ENCODE results near the gene UNG.

UNG gene

DNA sequence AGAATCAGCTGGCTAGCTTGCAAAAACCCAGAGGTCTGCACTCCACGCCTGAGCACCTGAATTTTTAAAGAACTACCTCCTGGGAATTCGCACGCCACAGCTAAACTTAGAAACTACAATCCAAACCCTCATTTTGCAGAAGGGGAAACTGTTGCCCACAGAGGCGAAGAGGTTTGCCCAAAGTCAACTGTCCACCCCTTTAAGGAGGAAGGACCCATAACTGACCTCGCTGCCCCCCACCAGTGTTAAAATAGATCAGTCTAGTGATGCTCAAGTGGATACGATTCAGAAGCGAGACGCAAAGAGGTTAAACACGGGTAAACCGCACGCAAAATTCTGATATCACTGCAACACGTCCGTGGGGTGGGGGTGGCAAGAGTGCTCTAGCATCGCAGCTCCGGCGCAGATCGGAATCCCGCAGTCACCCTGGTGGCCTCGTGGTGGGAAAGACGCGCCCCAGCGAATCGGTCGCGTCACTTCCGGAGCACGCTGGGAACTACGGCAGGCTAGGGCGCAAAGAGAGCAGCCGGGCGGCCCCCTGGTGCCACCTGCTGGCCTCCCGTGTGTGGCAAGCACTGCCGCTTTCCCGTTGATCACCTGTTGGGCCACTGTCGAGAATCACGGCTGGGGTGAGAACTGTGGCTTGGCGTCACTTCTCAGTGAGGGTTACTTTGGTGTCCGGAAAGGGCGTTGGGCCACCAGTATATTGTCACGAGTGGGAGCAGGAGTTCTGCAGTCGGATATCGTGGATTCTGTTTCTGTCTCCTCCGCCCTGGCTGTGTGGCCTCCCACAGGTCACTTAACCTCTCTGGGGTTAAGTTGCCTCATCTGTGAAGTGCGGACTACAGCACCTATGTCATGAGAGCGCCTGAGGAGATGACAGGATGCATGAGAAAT is 4.1 kb upstream of the UNG start, which contains the start of gene ALKBH2:
ALKBH2 (minus strand) TSS at position 451 of the 897 bp plus-strand sequence. CDS start 686 bp downstream, outside the sequence.
- peak; percentile 62 for ATAC-seq (ENCODE audit: low read depth)
- DNase-seq (ENCODE audit: low spot score) = peak; percentile 86
- H3K4me1 ChIP-seq (ENCODE audit: insufficient read depth, poor library complexity, severe bottlenecking) = peaks cover 9% of the 10 kb centered on the region
- H3K27me3 ChIP-seq (ENCODE audit: insufficient read depth, poor library complexity, severe bottlenecking) = no peaks in the 10 kb centered on the region
- peak within 1 kb of the TSS; percentile 32 for H3K4me3 ChIP-seq (ENCODE audit: severe bottlenecking)
- H3K27ac ChIP-seq (ENCODE audit: poor library complexity, severe bottlenecking) = peak within 1 kb of the TSS; percentile 5
- TF ChIP-seq CTCF (IDR thresholded peaks at IDR 0.05; ENCODE audit: poor library complexity, severe bottlenecking) = peak; percentile 97
- peaks cover 41% of the 10 kb centered on the region for H3K36me3 ChIP-seq (ENCODE audit: low read depth)
- no peaks in the 10 kb centered on the region for H3K9me3 ChIP-seq (ENCODE audit: severe bottlenecking)

DNA sequence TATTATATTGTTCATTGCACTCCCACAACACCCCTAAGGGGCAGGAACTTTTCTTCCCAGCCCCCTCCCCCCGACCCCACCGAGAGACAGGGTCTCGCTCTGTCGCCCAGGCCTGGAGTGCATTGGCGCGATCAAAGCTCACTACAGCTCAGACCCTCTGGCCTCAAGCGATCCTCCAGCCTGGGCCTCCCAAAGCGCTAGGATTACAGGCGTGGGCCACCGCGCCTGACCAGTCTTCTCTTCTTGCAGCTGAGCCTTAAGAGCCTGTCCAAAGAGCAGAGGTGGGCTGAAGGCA is 310 bp upstream of the UNG start:
- Histone ChIP-seq H3K4me3 (ENCODE audit: severe bottlenecking) (peak overlapping the region; percentile 62), H3K9me3 (ENCODE audit: severe bottlenecking) (no peaks in the 10 kb centered on the region), H3K27me3 (ENCODE audit: insufficient read depth, poor library complexity, severe bottlenecking) (no peaks in the 10 kb centered on the region), H3K36me3 (ENCODE audit: low read depth) (peaks cover 41% of the 10 kb centered on the region), H3K4me1 (ENCODE audit: insufficient read depth, poor library complexity, severe bottlenecking) (peaks cover 3% of the 10 kb centered on the region), H3K27ac (ENCODE audit: poor library complexity, severe bottlenecking) (peak overlapping the region; percentile 54)
- ATAC-seq (ENCODE audit: low read depth) (no peak), DNase-seq (ENCODE audit: low spot score) (no peak)
- no peak for TF ChIP-seq CTCF (IDR thresholded peaks at IDR 0.05; ENCODE audit: poor library complexity, severe bottlenecking)

GRCh38 chr12:109098183-109098604 is 797 bp downstream of the UNG start:
- Histone ChIP-seq H3K9me3 (ENCODE audit: severe bottlenecking) (no peaks in the 10 kb centered on the region), H3K4me3 (ENCODE audit: severe bottlenecking) (peak overlapping the region; percentile 62), H3K27me3 (ENCODE audit: insufficient read depth, poor library complexity, severe bottlenecking) (no peaks in the 10 kb centered on the region), H3K4me1 (ENCODE audit: insufficient read depth, poor library complexity, severe bottlenecking) (no peaks in the 10 kb centered on the region), H3K36me3 (ENCODE audit: low read depth) (peaks cover 48% of the 10 kb centered on the region), H3K27ac (ENCODE audit: poor library complexity, severe bottlenecking) (peak overlapping the region; percentile 54)
- no peak for DNase-seq (ENCODE audit: low spot score)
- ATAC-seq (ENCODE audit: low read depth) = peak; percentile 20; the same call in 2 of the 3 replicates
- no peak for TF ChIP-seq CTCF (IDR thresholded peaks at IDR 0.05; ENCODE audit: poor library complexity, severe bottlenecking)

DNA sequence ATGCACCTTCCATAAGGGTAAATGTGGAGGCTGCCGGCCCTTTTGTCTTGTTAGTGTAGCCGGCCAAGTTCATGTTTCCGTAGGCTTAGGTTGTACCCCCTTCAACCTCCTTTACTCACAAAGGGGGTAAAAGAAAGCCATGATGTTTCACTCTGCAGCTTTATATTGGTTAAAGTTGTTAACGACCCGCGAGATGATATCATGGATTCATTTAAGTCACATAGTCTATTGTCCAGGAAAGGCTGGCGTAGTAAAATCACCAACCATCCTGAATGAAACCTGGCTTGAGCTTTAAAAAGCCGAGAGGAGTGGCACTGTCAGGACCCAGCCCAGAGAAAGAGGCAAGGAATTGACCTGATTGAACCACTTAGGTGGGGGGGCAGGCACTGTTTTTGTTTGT is 1.3 kb downstream of the UNG start:
- Histone ChIP-seq H3K27ac (ENCODE audit: poor library complexity, severe bottlenecking) (peak overlapping the region; percentile 54), H3K4me3 (ENCODE audit: severe bottlenecking) (peak overlapping the region; percentile 62), H3K27me3 (ENCODE audit: insufficient read depth, poor library complexity, severe bottlenecking) (no peaks in the 10 kb centered on the region), H3K4me1 (ENCODE audit: insufficient read depth, poor library complexity, severe bottlenecking) (no peaks in the 10 kb centered on the region), H3K36me3 (ENCODE audit: low read depth) (peaks cover 53% of the 10 kb centered on the region), H3K9me3 (ENCODE audit: severe bottlenecking) (no peaks in the 10 kb centered on the region)
- no peak for TF ChIP-seq CTCF (IDR thresholded peaks at IDR 0.05; ENCODE audit: poor library complexity, severe bottlenecking)
- ATAC-seq (ENCODE audit: low read depth) (no peak), DNase-seq (ENCODE audit: low spot score) (no peak)
